T-helper 17 cell (primary cell): ENCODE results near the gene COL12A1. TPM values are rescaled to one million over a fixed set of nuclear protein-coding genes. Genes with fewer than 3 reads are reported as not detected.

Experiments
- ATAC-seq: fragments of 150-1000 bp; cut with Tn5 transposase; 2 replicates; pipeline ENCODE4 v1.10.0; 2021; ENCODE audit warnings: mild to moderate bottlenecking, moderate library complexity
- DNase-seq, 3 donors: peaks; one replicate each; pipeline versions ENCODE4 v3.0.0 to v3.0.0-alpha.2; 2020 to 2021
- H3K9me3 ChIP-seq: one replicate; pipeline ENCODE4 v1.7.0; 2013; ENCODE audit warnings: low read length, mild to moderate bottlenecking; ENCODE audit not compliant: control insufficient read depth, poor library complexity, severe bottlenecking
- H3K27ac Mint-ChIP-seq: one replicate; pipeline ENCODE4 v1.8.0; 2022; ENCODE audit warnings: mild to moderate bottlenecking, moderate library complexity, mixed read lengths
- H3K27me3 Mint-ChIP-seq: one replicate; pipeline ENCODE4 v1.8.0; 2022; ENCODE audit warnings: mixed read lengths
- H3K36me3 Mint-ChIP-seq: one replicate; pipeline ENCODE4 v1.8.0; 2022; ENCODE audit warnings: low read depth, mixed read lengths
- H3K4me1 Mint-ChIP-seq: one replicate; pipeline ENCODE4 v1.8.0; 2022; ENCODE audit warnings: mild to moderate bottlenecking, mixed read lengths
- H3K4me3 Mint-ChIP-seq: one replicate; pipeline ENCODE4 v1.8.0; 2022; ENCODE audit warnings: mild to moderate bottlenecking, moderate library complexity, mixed read lengths
- total RNA-seq, 4 donors: library from RNA in 2 of 4; stranded (reverse) in 2 of 4; gene quantifications; one replicate each; pipeline ENCODE4 v1.2.3 and lab custom pipeline; 2022 to 2026

The COL12A1 gene
- total RNA-seq, 2 donors from 2014 or later = 0.08 TPM; not detected in 1

DNA sequence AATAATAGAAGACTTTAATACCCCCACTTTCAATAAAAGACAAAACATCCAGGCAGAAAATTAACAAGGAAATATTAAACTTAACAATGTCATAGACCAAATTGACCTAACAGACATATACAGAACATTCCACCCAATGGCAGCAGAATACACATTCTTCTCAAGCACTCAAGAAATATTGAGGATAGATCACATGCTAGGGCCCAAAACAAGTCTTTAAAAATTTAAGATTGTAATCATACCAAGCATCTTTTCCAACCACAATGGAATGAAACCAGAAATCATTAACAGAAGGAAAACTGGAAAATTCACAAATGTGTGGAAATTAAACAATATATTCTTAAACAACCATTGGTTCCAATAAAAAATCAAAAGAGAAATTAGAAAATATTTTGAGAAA lies 161.0 kb downstream of the COL12A1 start:
- no peaks in the 10 kb centered on the region for H3K36me3 Mint-ChIP-seq
- H3K4me3 Mint-ChIP-seq = no peak overlapping the region
- H3K27me3 Mint-ChIP-seq = no peaks in the 10 kb centered on the region
- no peak for DNase-seq
- no peak overlapping the region for H3K27ac Mint-ChIP-seq
- no peaks in the 10 kb centered on the region for H3K4me1 Mint-ChIP-seq
- H3K9me3 ChIP-seq = no peaks in the 10 kb centered on the region
- ATAC-seq = no peak

DNA sequence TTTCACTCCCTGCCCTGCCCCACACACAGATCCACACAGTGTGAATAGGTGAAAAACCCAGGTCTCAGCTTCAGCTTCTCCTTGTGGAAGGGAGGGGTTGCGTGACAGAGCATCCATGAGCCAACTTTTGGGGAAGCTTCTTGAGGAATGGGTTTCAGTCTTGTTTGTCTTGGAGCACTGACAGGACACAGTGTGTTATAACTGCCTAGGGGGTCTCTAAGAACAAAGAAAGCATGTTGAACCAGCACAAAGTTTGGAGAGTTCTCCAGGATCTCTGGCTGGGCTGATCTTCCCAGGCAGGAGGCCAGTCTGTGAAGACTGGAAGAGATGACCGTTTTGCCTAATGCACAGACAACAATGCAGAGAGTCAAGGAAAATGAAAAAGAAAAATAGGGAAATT lies 164.5 kb downstream of the COL12A1 start:
- no peak for ATAC-seq
- no peaks in the 10 kb centered on the region for H3K9me3 ChIP-seq
- Mint-ChIP-seq H3K4me3 (no peak overlapping the region), H3K27ac (no peak overlapping the region), H3K4me1 (no peaks in the 10 kb centered on the region), H3K36me3 (no peaks in the 10 kb centered on the region), H3K27me3 (no peaks in the 10 kb centered on the region)
- no peak for DNase-seq

Other genes with a start within 250 kb of the COL12A1 start
- 100 to 1,000 TPM; 189 to 214 TPM for gene COX7A2, start 37.7 kb upstream of the COL12A1 start, total RNA-seq
- gene TMEM30A, start 78.7 kb upstream of the COL12A1 start, total RNA-seq = 10 to 100 TPM; 36.5 to 43.6 TPM